A549 (cell line): Measurements from ENCODE around the gene CACNA1C. TPM values are rescaled to one million over a fixed set of nuclear protein-coding genes. Genes with fewer than 3 reads are reported as not detected.

Experiments used
- ATAC-seq, 2 experiments: fragments of 200-7000 bp in 1 of 2; fragments of >200 bp in 1 of 2; cut with Nextera tagmentation in 1 of 2; cut with Tn5 transposase in 1 of 2; 3 replicates each; pipeline versions ENCODE4 v1.8.0 to v1.9.1; 2018 to 2020; ENCODE audit warnings: mild to moderate bottlenecking in 1 of 2, moderate library complexity in 1 of 2
- CTCF ChIA-PET: fragments of 300-600 bp; sonication (Branson Sonifier 250); formaldehyde crosslinking; extraction: SDS; loops from one replicate; lab custom pipeline; 2021; ENCODE audit warnings: antibody characterized with exemption, inconsistent platforms; lab: Yijun Ruan, JAX
- POLR2A ChIA-PET: fragments of 350-600 bp; formaldehyde crosslinking; extraction: SDS; loops from one replicate; lab custom pipeline; 2021; ENCODE audit warnings: antibody characterized with exemption, inconsistent platforms; lab: Yijun Ruan, JAX
- DNase-seq, 2 experiments: peaks; one replicate each; pipeline versions ENCODE4 v3.0.0 to v3.0.0-alpha.2; 2011 to 2016; ENCODE audit warnings: low read depth in 1 of 2, low spot score in 1 of 2
- FAIRE-seq: peaks from 2 replicates; lab custom pipeline; 2011; peaks lifted over from hg19 to GRCh38; lab: Jason Lieb, UNC
- H3K27ac ChIP-seq, 2 experiments: fragments of >200 bp; sonication (Bioruptor Twin); formaldehyde crosslinking; 3 replicates each; pipeline ENCODE4 v1.5.1; 2016 to 2017
- H3K4me1 ChIP-seq: fragments of >200 bp; sonication (Bioruptor Twin); formaldehyde crosslinking; 3 replicates; pipeline ENCODE4 v1.6.1; 2016
- H3K4me2 ChIP-seq: fragments of >200 bp; sonication (Bioruptor Twin); formaldehyde crosslinking; 3 replicates; pipeline ENCODE4 v1.6.1; 2016
- H3K4me3 ChIP-seq: fragments of >200 bp; sonication (Bioruptor Twin); formaldehyde crosslinking; 3 replicates; pipeline ENCODE4 v1.5.1; 2016
- H3K9me3 ChIP-seq: fragments of >200 bp; sonication (Bioruptor Twin); formaldehyde crosslinking; 3 replicates; pipeline ENCODE4 v1.6.1; 2016
- BHLHE40 ChIP-seq: IDR thresholded peaks from 2 replicates; pipeline ENCODE4 v1.6.1; 2012; ENCODE audit warnings: low read depth, low read length, inconsistent platforms
- CEBPB ChIP-seq, 2 experiments: fragments of >200 bp in 1 of 2; sonication (Bioruptor Twin) in 1 of 2; formaldehyde crosslinking in 1 of 2; IDR thresholded peaks; 2 replicates each; pipeline ENCODE4 v1.6.1; 2012 to 2016
- CHD2 ChIP-seq: fragments of 150-350 bp; IDR thresholded peaks from 2 replicates; pipeline ENCODE4 v1.6.1; 2014; ENCODE audit warnings: low read length; ENCODE audit not compliant: partially characterized antibody
- EHF ChIP-seq: fragments of 250-450 bp; sonication (Bioruptor Pico); IDR thresholded peaks from 2 replicates; pipeline ENCODE4 v1.5.0; 2020; ENCODE audit warnings: mild to moderate bottlenecking
- ESRRA ChIP-seq: fragments of 150-350 bp; IDR thresholded peaks from 2 replicates; pipeline ENCODE4 v1.6.1; 2014; ENCODE audit warnings: mild to moderate bottlenecking, low read length, borderline replicate concordance
- FOXS1 ChIP-seq: fragments of 250-450 bp; sonication (Bioruptor Pico); IDR thresholded peaks from 2 replicates; pipeline ENCODE4 v1.5.0; 2020; ENCODE audit warnings: mild to moderate bottlenecking, moderate library complexity
- GATA3 ChIP-seq: IDR thresholded peaks from 2 replicates; pipeline ENCODE4 v1.6.1; 2012; ENCODE audit warnings: borderline replicate concordance
- HDAC2 ChIP-seq: fragments of 200-600 bp; sonication (generic); IDR thresholded peaks from 2 replicates; pipeline ENCODE4 v1.6.1; 2016
- KDM1A ChIP-seq: fragments of 200-600 bp; sonication (generic); IDR thresholded peaks from 2 replicates; pipeline ENCODE4 v1.6.1; 2016; ENCODE audit warnings: low read depth, mild to moderate bottlenecking
- KDM5A ChIP-seq: fragments of 200-600 bp; sonication (generic); IDR thresholded peaks from 2 replicates; pipeline ENCODE4 v1.6.1; 2016; ENCODE audit warnings: antibody characterized with exemption, mild to moderate bottlenecking
- MAZ ChIP-seq: fragments of 150-350 bp; IDR thresholded peaks from 2 replicates; pipeline ENCODE4 v1.6.1; 2014; ENCODE audit warnings: antibody characterized with exemption, low read depth, low read length, borderline replicate concordance
- NFE2L2 ChIP-seq: fragments of 150-350 bp; conservative IDR thresholded peaks from 2 replicates; pipeline ENCODE4 v1.6.1; 2014; ENCODE audit warnings: low read length
- NPAS2 ChIP-seq: fragments of 250-450 bp; sonication (Bioruptor Pico); IDR thresholded peaks from 2 replicates; pipeline ENCODE4 v1.8.0; 2022; ENCODE audit warnings: mild to moderate bottlenecking, moderate library complexity, borderline replicate concordance
- PHF8 ChIP-seq: fragments of 200-600 bp; sonication (generic); IDR thresholded peaks from 2 replicates; pipeline ENCODE4 v1.6.1; 2016; ENCODE audit warnings: low read depth, mild to moderate bottlenecking, antibody characterized with exemption, moderate library complexity, borderline replicate concordance
- RAD21 ChIP-seq, 2 experiments: fragments of >200 bp in 1 of 2; sonication (Bioruptor Twin) in 1 of 2; formaldehyde crosslinking in 1 of 2; IDR thresholded peaks in 1 of 2; conservative IDR thresholded peaks in 1 of 2; 2 replicates in 1 of 2; 3 replicates in 1 of 2; pipeline ENCODE4 v1.6.1; 2012 to 2018; ENCODE audit warnings: inconsistent platforms in 1 of 2
- RFX5 ChIP-seq: fragments of 450-650 bp; IDR thresholded peaks from 2 replicates; pipeline ENCODE4 v1.7.1; 2014; ENCODE audit warnings: antibody characterized with exemption, mild to moderate bottlenecking, moderate library complexity
- TFCP2L1 ChIP-seq: fragments of 250-450 bp; sonication (Bioruptor Pico); IDR thresholded peaks from 2 replicates; pipeline ENCODE4 v1.5.0; 2021; ENCODE audit warnings: mild to moderate bottlenecking
- TP53 ChIP-seq: fragments of 250-450 bp; sonication (Bioruptor Pico); IDR thresholded peaks from 2 replicates; pipeline ENCODE4 v1.5.0; 2021; ENCODE audit warnings: mild to moderate bottlenecking, moderate library complexity
- ZC3H11A ChIP-seq: fragments of 450-650 bp; IDR thresholded peaks from 2 replicates; pipeline ENCODE4 v1.6.1; 2014; ENCODE audit warnings: antibody characterized with exemption, mild to moderate bottlenecking
- ZFP36 ChIP-seq: fragments of 450-650 bp; IDR thresholded peaks from 2 replicates; pipeline ENCODE4 v1.6.1; 2014; ENCODE audit warnings: borderline replicate concordance; ENCODE audit not compliant: partially characterized antibody
- ZNF302 ChIP-seq: fragments of 250-450 bp; sonication (Bioruptor Pico); IDR thresholded peaks from 2 replicates; pipeline ENCODE4 v1.9.0; 2021; ENCODE audit warnings: inconsistent platforms, mild to moderate bottlenecking, moderate library complexity
- ZSCAN20 ChIP-seq: fragments of 250-450 bp; sonication (Bioruptor Pico); IDR thresholded peaks from 2 replicates; pipeline ENCODE4 v1.8.0; 2022; ENCODE audit warnings: mild to moderate bottlenecking, moderate library complexity
- WGBS: methylation state at CpG from one replicate; pipeline ENCODE4 v1.1.6; 2017; ENCODE audit errors: missing lambda C conversion rate; 5-methylcytosine and 5-hydroxymethylcytosine counted together
- polyA plus RNA-seq, 4 experiments: library from polyadenylated mRNA; depleted of rRNA in 3 of 4; stranded (reverse); fragments of >200 nt; fragmentation: RNase III in 1 of 4; extraction: RNeasy Plus Mini Kit Qiagen cat#74134 plus additional on column Dnase treatment in 1 of 4; gene quantifications; 2 replicates in 3 of 4; 3 replicates in 1 of 4; pipeline ENCODE4 v1.2.3, GENCODE V29; 2011 to 2017
- TF ChIP-seq, protein P1 (sequence below): fragments of 250-450 bp; sonication (Bioruptor Pico); IDR thresholded peaks from 2 replicates; pipeline ENCODE4 v1.5.0; 2021; ENCODE audit warnings: mild to moderate bottlenecking, moderate library complexity, borderline replicate concordance
- TF ChIP-seq, protein P2 (sequence below): IDR thresholded peaks from 2 replicates; pipeline ENCODE4 v1.6.1; 2012
- TF ChIP-seq, protein P3 (sequence below): fragments of 250-450 bp; sonication (Bioruptor Pico); IDR thresholded peaks from 2 replicates; pipeline ENCODE4 v1.5.0; 2020; ENCODE audit warnings: low read depth, mild to moderate bottlenecking, moderate library complexity
- TF ChIP-seq, protein P4 (sequence below): IDR thresholded peaks from 2 replicates; pipeline ENCODE4 v1.6.1; 2012
- TF ChIP-seq, protein P5 (sequence below): fragments of >200 bp; sonication (Bioruptor Twin); formaldehyde crosslinking; IDR thresholded peaks from 2 replicates; pipeline ENCODE4 v1.6.1; 2016
- TF ChIP-seq, protein P6 (sequence below): fragments of 450-650 bp; IDR thresholded peaks from 2 replicates; pipeline ENCODE4 v1.6.1; 2014; ENCODE audit warnings: antibody characterized with exemption

CACNA1C gene
- polyA plus RNA-seq, 2 of the 4 experiments (the other 2 are of a cell fraction) = not detected

DNA sequence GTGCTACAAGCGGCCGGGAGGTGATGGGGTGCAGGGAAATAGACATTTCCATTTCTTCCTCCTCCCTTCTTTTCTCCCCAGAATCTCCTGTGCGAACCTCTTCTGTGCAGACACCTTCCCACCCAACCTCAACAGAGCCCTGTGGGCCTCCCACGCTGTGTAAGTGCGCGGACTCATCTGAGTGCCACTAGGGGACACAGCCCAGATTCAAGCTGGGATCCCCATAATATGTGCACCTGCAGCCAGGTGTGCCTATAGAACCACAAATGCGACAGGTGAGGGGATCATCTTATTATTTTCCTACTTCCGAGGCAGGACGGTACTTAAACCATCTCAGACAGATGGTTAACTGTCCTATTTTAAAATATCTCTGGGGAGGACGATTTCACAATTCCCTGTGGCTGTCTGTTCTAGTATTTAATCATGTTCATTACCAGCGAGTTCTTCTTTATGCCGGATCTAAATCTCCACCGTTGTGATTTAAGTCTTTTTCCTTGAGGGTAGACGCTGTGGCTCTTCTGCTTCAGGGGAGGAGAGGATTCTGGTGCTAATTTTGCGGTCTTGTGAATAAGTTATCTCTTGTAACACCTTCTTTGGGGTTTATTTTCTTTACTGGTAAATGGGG lies 17.2 kb upstream of the CACNA1C start:
- DNase-seq = no peak
- H3K4me2 ChIP-seq = peak overlapping the region; percentile 96
- 0 out of 3 replicates have a peak, but pooled peaks cover 3% of the 10 kb centered on the region for H3K4me1 ChIP-seq
- H3K27ac ChIP-seq = peak overlapping the region; percentile 35 to 57; a peak in 3 of 6 replicates
- no peak for FAIRE-seq
- peak; percentile 16 to 27; a peak in 4 of 6 replicates for ATAC-seq
- 57% methylated on average over 15 of the region's 15 CpGs for WGBS
- TF ChIP-seq GATA3 = no peak
- TF ChIP-seq NFE2L2 = no peak
- TF ChIP-seq TP53 (CRISPR knock-in tag) = no peak
- no peak for TF ChIP-seq RAD21 (conservative IDR thresholded peaks at IDR 0.05 in 1 of 2, IDR thresholded peaks at IDR 0.05 in 1 of 2)
- TF ChIP-seq HDAC2 = no peak
- TF ChIP-seq KDM5A = no peak
- TF ChIP-seq KDM1A = no peak
- TF ChIP-seq MAZ = no peak
- no peak for TF ChIP-seq ZNF302
- no peak for TF ChIP-seq TFCP2L1 (CRISPR knock-in tag)
- no peak for TF ChIP-seq BHLHE40
- no peak for TF ChIP-seq ESRRA
- TF ChIP-seq ZFP36 = no peak
- TF ChIP-seq RFX5 = no peak
- POLR2A ChIA-PET = no interaction called here
- no peaks in the 10 kb centered on the region for H3K9me3 ChIP-seq
- CTCF ChIA-PET = interaction anchor here (0.7 to 2.5 kb wide), 18 partner anchors 8 to 545 kb away, joined by 3 to 13 read pairs (median 4); no protein-coding TSS in a partner anchor
- H3K4me3 ChIP-seq = peak overlapping the region; percentile 34

DNA sequence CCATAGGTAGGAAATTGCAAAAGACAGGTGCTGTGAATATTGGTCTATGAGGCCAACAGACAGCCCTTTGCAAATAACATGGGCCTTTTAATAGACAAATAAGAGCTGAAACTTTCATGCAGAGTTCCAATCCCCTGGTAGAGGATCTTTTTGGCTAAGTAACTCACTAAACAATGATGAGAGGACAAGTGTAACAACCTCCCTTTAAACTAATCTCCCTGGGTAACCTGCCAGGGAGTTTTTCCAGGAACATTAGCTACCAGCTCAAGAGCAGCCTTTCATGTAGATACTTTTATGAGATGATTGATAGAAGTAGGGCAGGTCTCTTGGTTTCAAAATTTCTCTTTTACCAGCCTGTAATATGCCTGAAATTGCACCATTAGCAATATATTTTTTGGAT lies 13.8 kb upstream of the CACNA1C start:
- CTCF ChIA-PET = interaction anchor here (1.6 kb wide), 1 partner anchor 544 kb away, joined by 4 read pairs; no protein-coding TSS in a partner anchor
- POLR2A ChIA-PET = no interaction called here
- ATAC-seq = no peak
- TF ChIP-seq, protein P1, sequence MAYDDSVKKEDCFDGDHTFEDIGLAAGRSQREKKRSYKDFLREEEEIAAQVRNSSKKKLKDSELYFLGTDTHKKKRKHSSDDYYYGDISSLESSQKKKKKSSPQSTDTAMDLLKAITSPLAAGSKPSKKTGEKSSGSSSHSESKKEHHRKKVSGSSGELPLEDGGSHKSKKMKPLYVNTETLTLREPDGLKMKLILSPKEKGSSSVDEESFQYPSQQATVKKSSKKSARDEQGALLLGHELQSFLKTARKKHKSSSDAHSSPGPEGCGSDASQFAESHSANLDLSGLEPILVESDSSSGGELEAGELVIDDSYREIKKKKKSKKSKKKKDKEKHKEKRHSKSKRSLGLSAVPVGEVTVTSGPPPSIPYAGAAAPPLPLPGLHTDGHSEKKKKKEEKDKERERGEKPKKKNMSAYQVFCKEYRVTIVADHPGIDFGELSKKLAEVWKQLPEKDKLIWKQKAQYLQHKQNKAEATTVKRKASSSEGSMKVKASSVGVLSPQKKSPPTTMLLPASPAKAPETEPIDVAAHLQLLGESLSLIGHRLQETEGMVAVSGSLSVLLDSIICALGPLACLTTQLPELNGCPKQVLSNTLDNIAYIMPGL = no peak
- TF ChIP-seq HDAC2 = no peak
- TF ChIP-seq, protein P2, sequence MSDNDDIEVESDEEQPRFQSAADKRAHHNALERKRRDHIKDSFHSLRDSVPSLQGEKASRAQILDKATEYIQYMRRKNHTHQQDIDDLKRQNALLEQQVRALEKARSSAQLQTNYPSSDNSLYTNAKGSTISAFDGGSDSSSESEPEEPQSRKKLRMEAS = no peak
- no peak for TF ChIP-seq CHD2
- TF ChIP-seq, all 56 proteins: peak for 0
- 0 out of 3 replicates have a peak, but pooled peaks cover 3% of the 10 kb centered on the region for H3K4me1 ChIP-seq
- H3K4me3 ChIP-seq = no peak overlapping the region
- H3K27ac ChIP-seq = no peak overlapping the region
- no peak overlapping the region for H3K4me2 ChIP-seq
- DNase-seq (no peak), FAIRE-seq (no peak)
- no peaks in the 10 kb centered on the region for H3K9me3 ChIP-seq

DNA sequence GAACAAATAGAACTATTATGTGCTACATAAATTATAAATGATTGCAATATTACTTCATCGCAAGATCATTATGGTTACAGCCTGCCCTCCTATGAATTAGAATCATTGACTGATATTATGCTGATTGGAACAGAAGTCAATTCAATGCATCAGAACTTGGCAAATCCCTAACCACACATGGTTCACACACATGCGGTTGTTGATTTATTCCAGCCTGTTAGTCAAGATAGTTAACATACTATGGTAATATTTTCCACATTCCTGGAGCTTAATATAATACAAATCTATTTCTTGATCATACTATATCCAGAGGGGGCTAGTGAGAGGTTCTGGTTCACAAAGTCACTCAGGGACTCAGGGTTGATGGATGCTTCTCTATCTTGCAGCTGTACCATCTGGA lies 9.7 kb upstream of the CACNA1C start:
- ChIA-PET POLR2A (no interaction called here), CTCF (interaction anchor here (1.1 kb wide), 1 partner anchor 9 kb away, joined by 3 read pairs; no protein-coding TSS in a partner anchor)
- FAIRE-seq = no peak
- TF ChIP-seq, protein P3, sequence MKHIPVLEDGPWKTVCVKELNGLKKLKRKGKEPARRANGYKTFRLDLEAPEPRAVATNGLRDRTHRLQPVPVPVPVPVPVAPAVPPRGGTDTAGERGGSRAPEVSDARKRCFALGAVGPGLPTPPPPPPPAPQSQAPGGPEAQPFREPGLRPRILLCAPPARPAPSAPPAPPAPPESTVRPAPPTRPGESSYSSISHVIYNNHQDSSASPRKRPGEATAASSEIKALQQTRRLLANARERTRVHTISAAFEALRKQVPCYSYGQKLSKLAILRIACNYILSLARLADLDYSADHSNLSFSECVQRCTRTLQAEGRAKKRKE (CRISPR knock-in tag) = no peak
- TF ChIP-seq TFCP2L1 (CRISPR knock-in tag) = no peak
- TF ChIP-seq, protein P1 = no peak
- TF ChIP-seq CEBPB (IDR thresholded peaks at IDR 0.05) = no peak
- TF ChIP-seq ZC3H11A = no peak
- no peak for TF ChIP-seq HDAC2
- TF ChIP-seq ZSCAN20 (CRISPR knock-in tag) = no peak
- TF ChIP-seq, protein P4, sequence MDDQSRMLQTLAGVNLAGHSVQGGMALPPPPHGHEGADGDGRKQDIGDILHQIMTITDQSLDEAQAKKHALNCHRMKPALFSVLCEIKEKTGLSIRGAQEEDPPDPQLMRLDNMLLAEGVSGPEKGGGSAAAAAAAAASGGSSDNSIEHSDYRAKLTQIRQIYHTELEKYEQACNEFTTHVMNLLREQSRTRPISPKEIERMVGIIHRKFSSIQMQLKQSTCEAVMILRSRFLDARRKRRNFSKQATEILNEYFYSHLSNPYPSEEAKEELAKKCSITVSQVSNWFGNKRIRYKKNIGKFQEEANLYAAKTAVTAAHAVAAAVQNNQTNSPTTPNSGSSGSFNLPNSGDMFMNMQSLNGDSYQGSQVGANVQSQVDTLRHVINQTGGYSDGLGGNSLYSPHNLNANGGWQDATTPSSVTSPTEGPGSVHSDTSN = no peak
- TF ChIP-seq FOXS1 (CRISPR knock-in tag) = no peak
- no peak for TF ChIP-seq NPAS2 (CRISPR knock-in tag)
- no peak for TF ChIP-seq PHF8
- TF ChIP-seq, protein P5, sequence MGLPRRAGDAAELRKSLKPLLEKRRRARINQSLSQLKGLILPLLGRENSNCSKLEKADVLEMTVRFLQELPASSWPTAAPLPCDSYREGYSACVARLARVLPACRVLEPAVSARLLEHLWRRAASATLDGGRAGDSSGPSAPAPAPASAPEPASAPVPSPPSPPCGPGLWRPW = no peak
- TF ChIP-seq, protein P6, sequence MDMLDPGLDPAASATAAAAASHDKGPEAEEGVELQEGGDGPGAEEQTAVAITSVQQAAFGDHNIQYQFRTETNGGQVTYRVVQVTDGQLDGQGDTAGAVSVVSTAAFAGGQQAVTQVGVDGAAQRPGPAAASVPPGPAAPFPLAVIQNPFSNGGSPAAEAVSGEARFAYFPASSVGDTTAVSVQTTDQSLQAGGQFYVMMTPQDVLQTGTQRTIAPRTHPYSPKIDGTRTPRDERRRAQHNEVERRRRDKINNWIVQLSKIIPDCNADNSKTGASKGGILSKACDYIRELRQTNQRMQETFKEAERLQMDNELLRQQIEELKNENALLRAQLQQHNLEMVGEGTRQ = no peak
- no peak for TF ChIP-seq EHF

More for the DNA sequence above, 9.7 kb upstream of the CACNA1C start:
- ATAC-seq (no peak), DNase-seq (no peak)
- Histone ChIP-seq H3K4me2 (no peak overlapping the region), H3K9me3 (no peaks in the 10 kb centered on the region), H3K4me3 (no peak overlapping the region), H3K27ac (no peak overlapping the region), H3K4me1 (no peaks in the 10 kb centered on the region)
- WGBS = 94% methylated on average over 2 of the region's 2 CpGs
